GM13977 (cell line): Measurements from ENCODE around the gene PIK3R3.
"Not testable (repeated sequence)": the region's sequence is repeated elsewhere in the genome, so short reads cannot be mapped to it uniquely, and the experiment has no call there.

Experiments
- DNase-seq: peaks from one replicate; pipeline ENCODE4 v3.0.0; 2012; ENCODE audit warnings: low spot score
- in situ Hi-C: fragments of 300-500 bp; cut with MboI; formaldehyde crosslinking; loops from one replicate; pipeline ENCODE4 v1.12.0; 2022; ENCODE audit warnings: low sequenced_read_pairs, low pct_unique_long_range_greater_than_20kb, mixed read lengths, inconsistent platforms; ENCODE audit not compliant: unreplicated experiment
- TF ChIP-seq, protein P1 (sequence below): IDR thresholded peaks from 2 replicates; pipeline ENCODE4 v1.5.1; 2012; ENCODE audit warnings: mild to moderate bottlenecking, control low read depth; ENCODE audit not compliant: insufficient read depth; ENCODE audit errors: extremely low read depth, missing control alignments

Gene PIK3R3

GRCh38 chr1:46096269-46097148, 35.9 kb downstream of the PIK3R3 start:
- TF ChIP-seq, protein P1, sequence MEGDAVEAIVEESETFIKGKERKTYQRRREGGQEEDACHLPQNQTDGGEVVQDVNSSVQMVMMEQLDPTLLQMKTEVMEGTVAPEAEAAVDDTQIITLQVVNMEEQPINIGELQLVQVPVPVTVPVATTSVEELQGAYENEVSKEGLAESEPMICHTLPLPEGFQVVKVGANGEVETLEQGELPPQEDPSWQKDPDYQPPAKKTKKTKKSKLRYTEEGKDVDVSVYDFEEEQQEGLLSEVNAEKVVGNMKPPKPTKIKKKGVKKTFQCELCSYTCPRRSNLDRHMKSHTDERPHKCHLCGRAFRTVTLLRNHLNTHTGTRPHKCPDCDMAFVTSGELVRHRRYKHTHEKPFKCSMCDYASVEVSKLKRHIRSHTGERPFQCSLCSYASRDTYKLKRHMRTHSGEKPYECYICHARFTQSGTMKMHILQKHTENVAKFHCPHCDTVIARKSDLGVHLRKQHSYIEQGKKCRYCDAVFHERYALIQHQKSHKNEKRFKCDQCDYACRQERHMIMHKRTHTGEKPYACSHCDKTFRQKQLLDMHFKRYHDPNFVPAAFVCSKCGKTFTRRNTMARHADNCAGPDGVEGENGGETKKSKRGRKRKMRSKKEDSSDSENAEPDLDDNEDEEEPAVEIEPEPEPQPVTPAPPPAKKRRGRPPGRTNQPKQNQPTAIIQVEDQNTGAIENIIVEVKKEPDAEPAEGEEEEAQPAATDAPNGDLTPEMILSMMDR, result no peak
- DNase-seq, result no peak
- in situ Hi-C loops, result loop anchor here (10.0 kb wide), 1 partner anchor 52 kb away; no protein-coding TSS in a partner anchor

GRCh38 chr1:46095110-46095509, 37.3 kb downstream of the PIK3R3 start:
- not testable (repeated sequence) for DNase-seq
- in situ Hi-C loops, result loop anchor here (10.0 kb wide), 1 partner anchor 50 kb away; no protein-coding TSS in a partner anchor

- in situ Hi-C loops, result loop anchor here (10.0 kb wide), 1 partner anchor 50 kb away; no protein-coding TSS in a partner anchor
- no peak for DNase-seq
- TF ChIP-seq, protein P1, result no peak
Observed at GRCh38 chr1:46094471-46095005, 37.9 kb downstream of the PIK3R3 start.

DNA sequence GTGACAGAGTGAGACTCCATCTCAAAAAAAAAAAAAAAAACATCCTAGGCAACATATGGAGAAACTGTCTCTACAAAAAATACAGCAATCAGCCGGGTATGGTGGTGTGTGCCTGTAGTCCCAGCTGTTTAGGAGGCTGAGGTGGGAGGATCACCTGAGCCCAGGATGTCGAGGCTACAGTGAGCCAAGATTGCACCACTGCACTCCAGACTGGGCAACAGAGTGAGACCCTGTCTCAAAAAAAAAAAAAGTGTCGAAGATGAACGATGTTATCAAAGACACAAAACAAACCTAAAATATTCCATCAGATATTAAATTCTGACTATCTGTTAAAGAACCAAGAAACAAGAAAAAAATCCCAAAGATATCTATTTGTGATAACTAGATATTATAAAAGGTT, 38.6 kb downstream of the PIK3R3 start:
- in situ Hi-C loops, result loop anchor here (10.0 kb wide), 1 partner anchor 49 kb away; no protein-coding TSS in a partner anchor
- DNase-seq, result not testable (repeated sequence)

DNA sequence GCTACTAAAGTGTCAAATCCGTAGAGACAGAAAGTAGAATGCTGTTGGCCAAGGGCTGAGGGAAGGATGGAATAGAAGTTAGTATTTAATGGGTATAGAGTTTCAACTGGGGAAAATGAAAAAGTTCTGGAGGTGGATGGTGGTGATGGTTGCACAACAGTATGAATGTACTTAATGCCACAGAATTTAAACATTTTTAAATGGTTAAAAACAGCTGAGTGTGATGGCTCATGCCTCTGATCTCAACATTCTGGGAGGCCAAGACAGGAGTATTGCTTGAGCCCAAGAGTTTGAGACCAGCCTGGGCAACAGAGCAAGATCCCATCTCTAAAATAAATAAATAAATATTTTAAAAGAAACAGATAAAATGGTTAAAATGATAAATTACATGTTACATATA, 44.5 kb downstream of the PIK3R3 start:
- no peak for DNase-seq
- TF ChIP-seq, protein P1, result no peak
- in situ Hi-C loops, result no loop called here

GRCh38 chr1:46086576-46086975, 45.9 kb downstream of the PIK3R3 start:
- TF ChIP-seq, protein P1, result no peak
- no peak for DNase-seq
- in situ Hi-C loops, result no loop called here

- TF ChIP-seq, protein P1, result no peak
- in situ Hi-C loops, result no loop called here
- no peak for DNase-seq
Observed at GRCh38 chr1:46084553-46085451, 47.6 kb downstream of the PIK3R3 start.
